ENCODE measurements around the gene ZNF43.
"Not testable (repeated sequence)": the region's sequence is repeated elsewhere in the genome, so short reads cannot be mapped to it uniquely, and the experiment has no call there.

- not testable (repeated sequence) for TF ChIP-seq CTCF (IDR thresholded peaks at IDR 0.05; ENCODE audit: insufficient read depth, low read length, poor library complexity, severe bottlenecking); EZH2phosphoT487 (conservative IDR thresholded peaks at IDR 0.05; ENCODE audit: low read length)
Measured at GRCh38 chr19:21775792-21776191, 60.2 kb downstream of the ZNF43 start.
